ENCODE results near the gene NRXN2. TPM values are rescaled to one million over a fixed set of nuclear protein-coding genes. Genes with fewer than 3 reads are reported as not detected.
A peak's percentile ranks its signal among the peaks of the same experiment; 100 is the strongest.

Gene NRXN2
- total and polyA plus RNA-seq, 5 donors from 2014 or later = 0.42 TPM; not detected in 4

DNA sequence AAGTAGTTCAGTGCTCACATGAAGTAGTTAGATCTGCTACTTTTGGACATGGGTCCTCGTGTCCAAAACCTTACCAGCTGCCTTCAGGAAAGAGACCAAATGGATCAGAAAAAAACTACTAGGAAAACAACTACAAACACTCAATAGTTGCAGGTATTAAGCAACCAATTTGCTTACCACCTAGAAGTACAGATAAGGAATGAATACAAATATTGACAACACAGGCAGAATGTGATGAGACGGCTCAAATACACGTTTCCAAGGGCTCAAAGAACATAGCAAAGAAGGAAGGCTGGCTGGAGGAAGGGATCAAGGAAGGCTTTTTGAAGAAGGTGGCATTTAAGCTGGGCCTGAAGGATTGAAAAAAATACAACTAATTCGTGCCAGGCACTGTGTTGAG is 41.8 kb downstream of the NRXN2 start:
- no peak for ATAC-seq (ENCODE audit: low read depth in 2 of 2)
- Mint-ChIP-seq H3K36me3 (no peaks in the 10 kb centered on the region), H3K27ac (peak overlapping the region in 1 of 3 donors; percentile 1), H3K9me3 (peaks cover 0 to 2% (median 0%) of the 10 kb centered on the region in 7 donors), H3K27me3 (peaks cover 46% of the 10 kb centered on the region), H3K4me1 (no peaks in the 10 kb centered on the region), H3K4me3 (no peak overlapping the region)
- H3K4me3 ChIP-seq (ENCODE audit: low read depth, low read length) = no peak overlapping the region
- no peaks in the 10 kb centered on the region for H3K9me3 ChIP-seq (ENCODE audit: control insufficient read depth in 2 of 2, low read length in 2 of 2)
- no peak for DNase-seq
- H3K27ac ChIP-seq (ENCODE audit: insufficient read depth, low read length, poor library complexity, severe bottlenecking) = no peak overlapping the region
- no peaks in the 10 kb centered on the region for H3K4me1 ChIP-seq (ENCODE audit: control insufficient read depth, insufficient read depth, low read length, poor library complexity, severe bottlenecking)
- no peaks in the 10 kb centered on the region for H3K36me3 ChIP-seq (ENCODE audit: control insufficient read depth, insufficient read depth, low read length)
- peaks cover 15% of the 10 kb centered on the region for H3K27me3 ChIP-seq (ENCODE audit: control insufficient read depth, insufficient read depth, low read length)

DNA sequence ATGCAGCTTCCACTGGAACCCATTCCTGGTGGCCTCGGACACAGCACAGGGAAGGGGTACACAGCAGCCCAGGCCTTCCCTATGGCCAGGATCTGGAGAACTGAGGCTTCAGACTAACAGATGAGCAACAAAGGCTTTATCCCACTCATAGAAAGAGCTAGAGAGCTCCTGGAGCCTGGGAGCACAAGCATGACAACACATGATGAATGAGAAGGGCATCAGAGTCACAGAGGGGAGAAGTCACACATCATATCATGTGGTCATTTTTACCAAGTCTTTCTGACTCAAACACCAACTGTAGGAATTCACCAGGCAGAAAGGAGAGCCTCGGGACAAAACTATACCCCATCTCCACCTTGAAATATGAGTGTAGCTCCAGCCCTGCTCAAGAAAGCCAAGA is 43.2 kb downstream of the NRXN2 start:
- H3K4me1 Mint-ChIP-seq = no peaks in the 10 kb centered on the region
- H3K36me3 Mint-ChIP-seq = no peaks in the 10 kb centered on the region
- Histone ChIP-seq H3K4me3 (ENCODE audit: low read depth, low read length) (no peak overlapping the region), H3K27me3 (ENCODE audit: control insufficient read depth, insufficient read depth, low read length) (peaks cover 18% of the 10 kb centered on the region), H3K9me3 (ENCODE audit: control insufficient read depth in 2 of 2, low read length in 2 of 2) (no peaks in the 10 kb centered on the region), H3K36me3 (ENCODE audit: control insufficient read depth, insufficient read depth, low read length) (no peaks in the 10 kb centered on the region), H3K27ac (ENCODE audit: insufficient read depth, low read length, poor library complexity, severe bottlenecking) (no peak overlapping the region), H3K4me1 (ENCODE audit: control insufficient read depth, insufficient read depth, low read length, poor library complexity, severe bottlenecking) (no peaks in the 10 kb centered on the region)
- peaks cover 0 to 2% (median 0%) of the 10 kb centered on the region in 7 donors for H3K9me3 Mint-ChIP-seq
- H3K4me3 Mint-ChIP-seq = no peak overlapping the region
- ATAC-seq (ENCODE audit: low read depth in 2 of 2) = no peak
- no peak for DNase-seq
- H3K27me3 Mint-ChIP-seq = peaks cover 56% of the 10 kb centered on the region
- no peak overlapping the region for H3K27ac Mint-ChIP-seq

DNA sequence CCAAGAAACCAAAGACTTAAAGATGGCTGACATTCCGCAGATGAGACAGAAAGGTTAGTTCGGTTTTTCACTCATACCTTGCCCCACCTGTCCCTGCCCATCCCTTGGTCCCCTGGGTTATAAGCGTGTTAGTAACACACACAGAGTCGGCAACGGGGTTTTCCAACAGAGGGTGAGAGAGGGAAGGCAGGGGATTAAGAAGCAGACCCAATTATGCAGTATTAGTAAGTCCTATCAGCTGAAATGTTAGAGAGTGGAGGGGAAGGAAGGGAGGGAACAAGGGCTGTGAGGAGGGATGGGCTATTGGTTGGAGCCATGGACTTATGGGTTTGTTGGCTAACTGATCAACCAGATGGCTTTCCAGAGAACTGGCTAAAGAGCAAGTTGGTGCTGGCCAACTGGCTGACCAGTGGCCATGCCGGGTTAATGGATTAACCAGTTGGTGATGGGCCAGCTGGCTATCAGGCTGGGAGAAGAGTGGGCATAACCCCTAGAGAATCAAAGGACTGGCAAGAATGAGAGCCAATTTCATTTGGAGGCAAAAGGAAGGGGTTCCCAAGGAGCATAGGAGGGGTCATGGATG is 45.5 kb downstream of the NRXN2 start:
- no peaks in the 10 kb centered on the region for H3K9me3 ChIP-seq (ENCODE audit: control insufficient read depth in 2 of 2, low read length in 2 of 2)
- no peak overlapping the region for H3K4me3 Mint-ChIP-seq
- no peaks in the 10 kb centered on the region for H3K4me1 Mint-ChIP-seq

DNA sequence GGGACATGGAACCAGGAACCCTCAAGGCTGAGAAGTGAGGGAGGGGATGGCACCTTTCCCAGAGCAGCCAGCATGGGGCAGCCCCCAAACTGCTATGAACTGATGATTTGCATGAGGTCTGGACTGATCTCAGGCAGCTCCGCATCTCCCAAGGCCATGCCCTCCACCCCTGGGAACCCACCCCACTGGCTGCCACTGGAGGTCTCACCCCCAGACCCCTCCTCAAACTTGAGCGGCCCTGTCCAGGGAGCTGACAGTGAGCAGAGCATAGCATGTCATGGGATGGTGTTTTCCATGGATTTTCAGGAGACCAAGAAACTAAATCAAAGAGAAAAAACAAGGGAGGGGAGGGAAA is 46.8 kb downstream of the NRXN2 start:
- ATAC-seq (ENCODE audit: low read depth in 2 of 2) (no peak), DNase-seq (no peak)
- H3K27ac Mint-ChIP-seq = no peak overlapping the region
- H3K9me3 Mint-ChIP-seq = peaks cover 0 to 2% (median 0%) of the 10 kb centered on the region in 7 donors
- no peaks in the 10 kb centered on the region for H3K4me1 ChIP-seq (ENCODE audit: control insufficient read depth, insufficient read depth, low read length, poor library complexity, severe bottlenecking)
- H3K4me3 ChIP-seq (ENCODE audit: low read depth, low read length) = no peak overlapping the region
- no peaks in the 10 kb centered on the region for H3K36me3 ChIP-seq (ENCODE audit: control insufficient read depth, insufficient read depth, low read length)
- H3K4me3 Mint-ChIP-seq = no peak overlapping the region
- H3K27me3 Mint-ChIP-seq = peaks cover 65% of the 10 kb centered on the region
- no peak overlapping the region for H3K27ac ChIP-seq (ENCODE audit: insufficient read depth, low read length, poor library complexity, severe bottlenecking)
- peaks cover 22% of the 10 kb centered on the region for H3K27me3 ChIP-seq (ENCODE audit: control insufficient read depth, insufficient read depth, low read length)
- H3K36me3 Mint-ChIP-seq = no peaks in the 10 kb centered on the region
- H3K9me3 ChIP-seq (ENCODE audit: control insufficient read depth in 2 of 2, low read length in 2 of 2) = no peaks in the 10 kb centered on the region
- no peaks in the 10 kb centered on the region for H3K4me1 Mint-ChIP-seq

More for the DNA sequence above, 45.5 kb downstream of the NRXN2 start:
- no peak overlapping the region for H3K27ac ChIP-seq (ENCODE audit: insufficient read depth, low read length, poor library complexity, severe bottlenecking)
- Mint-ChIP-seq H3K27me3 (peaks cover 62% of the 10 kb centered on the region), H3K9me3 (peaks cover 0 to 2% (median 0%) of the 10 kb centered on the region in 7 donors), H3K27ac (no peak overlapping the region), H3K36me3 (no peaks in the 10 kb centered on the region)
- H3K36me3 ChIP-seq (ENCODE audit: control insufficient read depth, insufficient read depth, low read length) = no peaks in the 10 kb centered on the region
- H3K4me1 ChIP-seq (ENCODE audit: control insufficient read depth, insufficient read depth, low read length, poor library complexity, severe bottlenecking) = no peaks in the 10 kb centered on the region
- DNase-seq = no peak
- H3K4me3 ChIP-seq (ENCODE audit: low read depth, low read length) = no peak overlapping the region
- peaks cover 21% of the 10 kb centered on the region for H3K27me3 ChIP-seq (ENCODE audit: control insufficient read depth, insufficient read depth, low read length)
- no peak for ATAC-seq (ENCODE audit: low read depth in 2 of 2)

DNA sequence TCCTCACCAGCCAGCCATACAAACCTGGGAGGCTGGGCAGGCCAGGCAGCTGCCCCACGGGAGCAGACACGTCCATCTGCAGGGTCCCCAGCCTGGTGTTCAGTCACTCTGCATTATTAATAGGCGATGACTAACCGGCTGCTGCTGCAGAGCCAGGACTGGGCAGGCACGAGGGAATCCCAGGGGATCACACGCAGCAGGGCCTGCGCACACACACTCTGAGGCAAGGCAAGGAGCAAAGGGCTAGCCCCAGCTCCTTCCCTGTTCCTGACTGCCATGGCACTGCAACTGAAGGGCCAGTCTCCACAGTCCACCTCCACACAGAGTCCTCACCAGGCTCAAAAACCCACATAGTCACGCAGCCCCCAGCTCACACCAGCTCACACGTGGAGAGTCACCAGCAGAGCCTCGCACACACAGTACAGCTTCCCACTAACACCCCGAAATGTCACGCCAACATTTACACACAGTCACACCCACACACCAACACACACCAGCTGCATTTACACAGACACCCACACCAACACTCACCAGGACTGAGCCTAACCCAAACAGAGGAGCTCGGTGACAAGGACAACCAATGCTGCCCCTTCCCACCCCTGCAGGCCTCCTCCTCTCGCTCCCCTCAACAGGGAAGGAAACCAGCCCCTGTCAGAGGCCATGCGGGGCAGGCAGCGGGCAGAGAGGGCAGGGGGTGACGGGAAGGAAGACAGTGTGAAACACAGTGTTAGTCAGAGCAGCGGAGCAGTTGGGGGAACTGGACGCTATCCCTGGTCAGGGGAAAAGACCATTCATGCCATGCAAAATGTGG is 47.3 kb downstream of the NRXN2 start:
- H3K4me1 ChIP-seq (ENCODE audit: control insufficient read depth, insufficient read depth, low read length, poor library complexity, severe bottlenecking) = no peaks in the 10 kb centered on the region
- ATAC-seq (ENCODE audit: low read depth in 2 of 2) = no peak
- Mint-ChIP-seq H3K9me3 (peaks cover 0 to 2% (median 0%) of the 10 kb centered on the region in 7 donors), H3K36me3 (no peaks in the 10 kb centered on the region), H3K4me1 (no peaks in the 10 kb centered on the region), H3K27me3 (peaks cover 61% of the 10 kb centered on the region), H3K27ac (no peak overlapping the region), H3K4me3 (no peak overlapping the region)
- H3K27ac ChIP-seq (ENCODE audit: insufficient read depth, low read length, poor library complexity, severe bottlenecking) = no peak overlapping the region
- no peak overlapping the region for H3K4me3 ChIP-seq (ENCODE audit: low read depth, low read length)
- no peak for DNase-seq
- H3K9me3 ChIP-seq (ENCODE audit: control insufficient read depth in 2 of 2, low read length in 2 of 2) = no peaks in the 10 kb centered on the region
- peaks cover 22% of the 10 kb centered on the region for H3K27me3 ChIP-seq (ENCODE audit: control insufficient read depth, insufficient read depth, low read length)
- H3K36me3 ChIP-seq (ENCODE audit: control insufficient read depth, insufficient read depth, low read length) = no peaks in the 10 kb centered on the region

DNA sequence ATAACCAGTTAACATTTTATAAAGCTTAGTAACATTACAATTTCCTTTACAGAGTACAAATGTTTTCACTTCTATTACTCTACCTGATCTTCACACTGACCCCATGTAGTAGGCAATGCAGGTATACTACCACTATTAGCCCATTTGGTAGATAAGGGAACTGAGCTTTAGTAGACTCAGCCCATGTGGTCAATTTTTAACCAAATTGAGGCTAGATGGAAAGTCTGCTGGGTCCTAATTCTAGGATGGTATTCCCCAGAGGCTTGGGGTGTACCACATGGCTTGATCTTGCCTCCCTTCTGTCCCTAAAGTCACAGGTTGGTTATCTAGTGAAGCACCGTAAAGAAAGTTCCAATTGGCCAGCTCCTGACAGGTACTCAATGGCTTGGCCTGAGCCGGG is 48.2 kb downstream of the NRXN2 start:
- Histone ChIP-seq H3K4me1 (ENCODE audit: control insufficient read depth, insufficient read depth, low read length, poor library complexity, severe bottlenecking) (no peaks in the 10 kb centered on the region), H3K36me3 (ENCODE audit: control insufficient read depth, insufficient read depth, low read length) (no peaks in the 10 kb centered on the region), H3K4me3 (ENCODE audit: low read depth, low read length) (no peak overlapping the region), H3K27me3 (ENCODE audit: control insufficient read depth, insufficient read depth, low read length) (peaks cover 22% of the 10 kb centered on the region), H3K9me3 (ENCODE audit: control insufficient read depth in 2 of 2, low read length in 2 of 2) (no peaks in the 10 kb centered on the region), H3K27ac (ENCODE audit: insufficient read depth, low read length, poor library complexity, severe bottlenecking) (no peak overlapping the region)
- ATAC-seq (ENCODE audit: low read depth in 2 of 2) (no peak), DNase-seq (no peak)
- H3K4me3 Mint-ChIP-seq = no peak overlapping the region
- no peak overlapping the region for H3K27ac Mint-ChIP-seq
- H3K27me3 Mint-ChIP-seq = peaks cover 60% of the 10 kb centered on the region
- H3K36me3 Mint-ChIP-seq = no peaks in the 10 kb centered on the region
- H3K9me3 Mint-ChIP-seq = peaks cover 0 to 2% (median 0%) of the 10 kb centered on the region in 7 donors
- H3K4me1 Mint-ChIP-seq = no peaks in the 10 kb centered on the region

DNA sequence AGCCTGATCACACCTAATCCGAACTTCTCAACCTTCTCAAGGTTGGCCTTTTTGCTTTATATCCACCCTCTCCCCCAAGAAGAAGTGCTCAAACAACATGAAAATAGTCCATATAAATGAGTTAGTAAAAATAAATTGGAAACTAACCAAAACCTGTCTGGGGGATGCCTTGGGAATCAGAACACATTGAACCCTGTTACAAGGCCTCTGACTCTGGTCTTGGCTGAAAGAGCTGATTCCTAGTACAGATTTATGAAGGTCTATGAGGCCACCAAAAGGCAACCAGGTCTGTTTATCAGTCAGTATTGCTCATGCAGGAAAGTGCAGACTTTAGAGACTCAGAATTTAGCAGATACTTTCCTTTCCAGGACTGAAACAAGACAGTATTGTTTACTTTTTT is 49.7 kb downstream of the NRXN2 start:
- peaks cover 53% of the 10 kb centered on the region for H3K27me3 Mint-ChIP-seq
- no peaks in the 10 kb centered on the region for H3K36me3 ChIP-seq (ENCODE audit: control insufficient read depth, insufficient read depth, low read length)
- H3K27ac Mint-ChIP-seq = no peak overlapping the region
- H3K4me3 Mint-ChIP-seq = no peak overlapping the region
- DNase-seq (no peak), ATAC-seq (ENCODE audit: low read depth in 2 of 2) (no peak)
- H3K36me3 Mint-ChIP-seq = no peaks in the 10 kb centered on the region
- H3K4me1 ChIP-seq (ENCODE audit: control insufficient read depth, insufficient read depth, low read length, poor library complexity, severe bottlenecking) = no peaks in the 10 kb centered on the region
- no peak overlapping the region for H3K4me3 ChIP-seq (ENCODE audit: low read depth, low read length)
- no peak overlapping the region for H3K27ac ChIP-seq (ENCODE audit: insufficient read depth, low read length, poor library complexity, severe bottlenecking)
- peaks cover 0 to 2% (median 0%) of the 10 kb centered on the region in 7 donors for H3K9me3 Mint-ChIP-seq
- no peaks in the 10 kb centered on the region for H3K4me1 Mint-ChIP-seq
- peaks cover 17% of the 10 kb centered on the region for H3K27me3 ChIP-seq (ENCODE audit: control insufficient read depth, insufficient read depth, low read length)
- H3K9me3 ChIP-seq (ENCODE audit: control insufficient read depth in 2 of 2, low read length in 2 of 2) = no peaks in the 10 kb centered on the region

DNA sequence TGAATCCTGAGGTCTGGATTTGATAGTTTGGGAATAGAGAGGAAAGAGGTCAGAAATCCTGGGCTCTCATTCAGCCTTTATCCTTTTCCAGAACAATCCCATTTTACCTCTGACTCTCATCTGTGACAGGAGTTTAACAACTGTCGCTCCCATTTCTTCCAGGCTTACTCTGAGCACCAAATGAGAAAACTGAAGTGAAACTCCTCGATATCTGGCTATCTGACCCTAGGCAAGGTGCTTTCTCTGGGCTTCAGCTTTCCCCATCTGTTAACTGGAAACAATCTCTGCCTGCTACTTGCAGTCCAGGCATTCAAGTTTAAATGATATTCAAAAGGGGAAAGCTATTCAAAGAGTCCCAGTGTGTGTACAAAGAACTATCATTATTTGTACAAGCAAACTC is 50.1 kb downstream of the NRXN2 start:
- H3K4me1 Mint-ChIP-seq = no peaks in the 10 kb centered on the region
- DNase-seq = no peak
- no peak overlapping the region for H3K27ac ChIP-seq (ENCODE audit: insufficient read depth, low read length, poor library complexity, severe bottlenecking)
- H3K27ac Mint-ChIP-seq = no peak overlapping the region
- no peak overlapping the region for H3K4me3 ChIP-seq (ENCODE audit: low read depth, low read length)
- no peaks in the 10 kb centered on the region for H3K36me3 ChIP-seq (ENCODE audit: control insufficient read depth, insufficient read depth, low read length)
- H3K4me3 Mint-ChIP-seq = no peak overlapping the region
- no peaks in the 10 kb centered on the region for H3K9me3 ChIP-seq (ENCODE audit: control insufficient read depth in 2 of 2, low read length in 2 of 2)
- no peaks in the 10 kb centered on the region for H3K4me1 ChIP-seq (ENCODE audit: control insufficient read depth, insufficient read depth, low read length, poor library complexity, severe bottlenecking)
- peaks cover 54% of the 10 kb centered on the region for H3K27me3 Mint-ChIP-seq
- H3K9me3 Mint-ChIP-seq = peaks cover 0 to 2% (median 0%) of the 10 kb centered on the region in 7 donors
- ATAC-seq (ENCODE audit: low read depth in 2 of 2) = no peak
- H3K27me3 ChIP-seq (ENCODE audit: control insufficient read depth, insufficient read depth, low read length) = peaks cover 19% of the 10 kb centered on the region
- H3K36me3 Mint-ChIP-seq = no peaks in the 10 kb centered on the region
